Neural crest cell (in vitro differentiated cells): ENCODE results near the gene FSTL5. TPM values are rescaled to one million over a fixed set of nuclear protein-coding genes. Genes with fewer than 3 reads are reported as not detected.

Source experiments
- DNase-seq: peaks from one replicate; pipeline ENCODE4 v3.0.0; 2021; ENCODE audit warnings: low read depth, mixed read lengths, low spot score
- H3K27ac Mint-ChIP-seq: one replicate; pipeline ENCODE4 v1.8.0; 2021; ENCODE audit warnings: mild to moderate bottlenecking, mixed read lengths; ENCODE audit not compliant: unreplicated experiment
- H3K27me3 Mint-ChIP-seq: 2 replicates; pipeline ENCODE4 v1.8.0; 2021; ENCODE audit warnings: low read depth, mild to moderate bottlenecking, mixed read lengths
- H3K36me3 Mint-ChIP-seq: 2 replicates; pipeline ENCODE4 v1.8.0; 2021; ENCODE audit warnings: low read depth, mild to moderate bottlenecking, mixed read lengths
- H3K4me1 Mint-ChIP-seq: 2 replicates; pipeline ENCODE4 v1.8.0; 2021; ENCODE audit warnings: mixed read lengths
- H3K4me3 Mint-ChIP-seq: one replicate; pipeline ENCODE4 v1.8.0; 2021; ENCODE audit warnings: mild to moderate bottlenecking, mixed read lengths
- H3K9me3 Mint-ChIP-seq: 2 replicates; pipeline ENCODE4 v1.8.0; 2021; ENCODE audit warnings: mixed read lengths
- CTCF ChIP-seq: fragments of 200-600 bp; sonication (generic); conservative IDR thresholded peaks from 2 replicates; pipeline ENCODE4 v1.5.0; 2021; ENCODE audit warnings: antibody characterized with exemption, mild to moderate bottlenecking
- total RNA-seq: library from RNA; stranded (reverse); gene quantifications from 2 replicates; pipeline ENCODE4 v1.2.1, GENCODE V29; 2021

Gene FSTL5
- total RNA-seq, 1 donor from 2014 or later = 7.4 TPM

- DNase-seq = no peak
- no peaks in the 10 kb centered on the region for H3K9me3 Mint-ChIP-seq
- no peak overlapping the region for H3K4me3 Mint-ChIP-seq
- TF ChIP-seq CTCF = no peak
- H3K4me1 Mint-ChIP-seq = no peaks in the 10 kb centered on the region
- no peaks in the 10 kb centered on the region for H3K36me3 Mint-ChIP-seq
- H3K27ac Mint-ChIP-seq = no peak overlapping the region
- H3K27me3 Mint-ChIP-seq = no peaks in the 10 kb centered on the region
Observed at GRCh38 chr4:161345741-161346140, 818.1 kb downstream of the FSTL5 start.

- Mint-ChIP-seq H3K4me3 (no peak overlapping the region), H3K27me3 (no peaks in the 10 kb centered on the region), H3K9me3 (peaks cover 3% of the 10 kb centered on the region), H3K4me1 (no peaks in the 10 kb centered on the region), H3K27ac (no peak overlapping the region), H3K36me3 (no peaks in the 10 kb centered on the region)
- TF ChIP-seq CTCF = no peak
- no peak for DNase-seq
Observed at GRCh38 chr4:161343569-161343950, 820.2 kb downstream of the FSTL5 start.

- TF ChIP-seq CTCF = no peak
- Mint-ChIP-seq H3K4me3 (no peak overlapping the region), H3K4me1 (no peaks in the 10 kb centered on the region), H3K9me3 (peaks cover 3% of the 10 kb centered on the region), H3K27ac (no peak overlapping the region), H3K27me3 (no peaks in the 10 kb centered on the region), H3K36me3 (no peaks in the 10 kb centered on the region)
- no peak for DNase-seq
Observed at GRCh38 chr4:161342881-161343568, 820.8 kb downstream of the FSTL5 start.

GRCh38 chr4:161336621-161337020 is 827.2 kb downstream of the FSTL5 start:
- no peak overlapping the region for H3K4me3 Mint-ChIP-seq
- no peaks in the 10 kb centered on the region for H3K36me3 Mint-ChIP-seq
- H3K9me3 Mint-ChIP-seq = peaks cover 3% of the 10 kb centered on the region
- no peak for TF ChIP-seq CTCF
- no peak for DNase-seq
- no peaks in the 10 kb centered on the region for H3K27me3 Mint-ChIP-seq
- no peak overlapping the region for H3K27ac Mint-ChIP-seq
- H3K4me1 Mint-ChIP-seq = no peaks in the 10 kb centered on the region

- no peak for TF ChIP-seq CTCF
- peaks cover 3% of the 10 kb centered on the region for H3K9me3 Mint-ChIP-seq
- no peaks in the 10 kb centered on the region for H3K27me3 Mint-ChIP-seq
- H3K4me3 Mint-ChIP-seq = no peak overlapping the region
- no peak overlapping the region for H3K27ac Mint-ChIP-seq
- no peaks in the 10 kb centered on the region for H3K36me3 Mint-ChIP-seq
- no peak for DNase-seq
- H3K4me1 Mint-ChIP-seq = no peaks in the 10 kb centered on the region
Observed at GRCh38 chr4:161336016-161336530, 827.7 kb downstream of the FSTL5 start.
